Globus pallidus (tissue), 1 donor: ENCODE results near the gene INCENP.
"Not testable (repeated sequence)": the region's sequence is repeated elsewhere in the genome, so short reads cannot be mapped to it uniquely, and the experiment has no call there.

Source experiments
- DNase-seq: peaks from one replicate; pipeline ENCODE4 v3.0.0-alpha.2; 2015; ENCODE audit warnings: low spot score

INCENP gene

DNA sequence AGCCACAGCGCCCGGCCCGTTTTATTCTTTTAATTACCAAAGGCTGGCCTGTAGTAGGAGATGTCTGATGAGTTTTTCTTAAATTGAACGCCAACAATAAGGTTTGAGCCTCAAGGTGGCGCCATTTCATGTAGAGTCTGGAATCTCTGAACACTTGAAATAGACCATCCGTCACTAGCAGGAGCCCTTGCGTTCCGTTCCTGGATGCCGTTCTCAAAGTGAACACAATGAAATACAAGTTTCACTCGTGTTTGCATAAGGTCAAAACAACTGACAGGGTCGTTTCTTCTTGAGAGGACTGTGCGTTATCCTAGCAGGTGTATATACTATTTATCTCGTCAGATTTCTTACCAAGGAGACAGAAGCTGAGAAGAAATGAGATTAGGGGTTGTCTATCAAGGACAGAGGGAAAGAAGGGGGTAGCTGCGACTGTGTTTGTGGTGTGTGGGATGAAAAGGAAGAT is 47.5 kb downstream of the INCENP start:
- DNase-seq: peak; percentile 81

DNA sequence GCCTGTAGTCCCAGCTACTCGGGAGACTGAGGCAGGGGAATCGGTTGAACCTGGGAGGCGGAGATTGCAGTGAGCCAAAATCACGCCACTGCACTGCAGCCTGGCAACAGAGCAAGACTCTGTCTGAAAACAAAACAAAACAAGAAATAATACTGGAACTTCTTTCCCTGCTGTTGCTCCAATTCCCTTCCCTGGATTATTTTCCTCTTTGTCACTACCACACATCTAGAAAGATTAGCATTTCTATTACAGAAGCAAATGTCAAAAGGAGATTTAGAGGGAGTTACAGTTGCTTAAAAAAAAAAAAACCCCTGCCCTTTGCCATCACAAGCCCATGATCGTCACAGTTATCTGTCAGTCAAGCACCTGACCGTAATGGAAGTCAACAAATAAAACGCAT is 48.5 kb downstream of the INCENP start:
- no peak for DNase-seq

DNA sequence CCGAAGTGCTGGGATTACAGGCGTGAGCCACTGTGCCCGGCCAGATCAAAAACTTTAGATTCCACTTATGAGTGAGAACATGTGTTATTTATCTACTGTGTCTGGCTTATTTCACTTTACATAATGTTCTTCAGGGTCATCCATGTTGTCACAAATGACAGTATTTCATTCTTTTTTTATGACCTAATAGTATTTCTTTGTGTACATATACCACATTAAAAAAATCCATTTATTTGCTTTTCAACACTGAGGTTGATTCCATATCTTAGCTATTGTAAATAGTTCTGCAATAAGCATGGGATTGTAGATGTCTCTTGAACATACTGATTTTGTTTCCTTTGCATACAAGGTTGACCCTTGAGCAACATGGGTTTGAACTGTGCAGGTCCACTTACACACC is 53.0 kb downstream of the INCENP start:
- no peak for DNase-seq

DNA sequence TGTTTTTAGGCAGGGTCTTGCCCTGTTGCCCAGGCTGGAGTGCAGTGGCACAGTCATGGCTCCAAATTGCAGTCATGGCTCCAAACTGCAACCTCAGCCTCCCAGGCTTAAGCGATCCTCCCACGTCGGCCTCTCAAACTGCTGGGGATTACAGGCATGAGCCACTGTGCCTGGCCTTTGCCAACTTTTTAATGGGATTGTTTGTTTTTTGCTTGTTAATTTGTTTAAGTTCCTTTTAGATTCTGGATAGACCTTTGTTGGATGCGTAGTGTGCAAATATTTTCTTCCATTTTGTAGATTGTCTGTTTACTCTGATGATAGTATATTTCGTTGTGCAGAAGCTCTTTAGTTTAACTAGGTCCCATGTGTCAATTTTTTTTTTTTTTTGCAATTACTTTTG is 56.2 kb downstream of the INCENP start:
- no peak for DNase-seq

DNA sequence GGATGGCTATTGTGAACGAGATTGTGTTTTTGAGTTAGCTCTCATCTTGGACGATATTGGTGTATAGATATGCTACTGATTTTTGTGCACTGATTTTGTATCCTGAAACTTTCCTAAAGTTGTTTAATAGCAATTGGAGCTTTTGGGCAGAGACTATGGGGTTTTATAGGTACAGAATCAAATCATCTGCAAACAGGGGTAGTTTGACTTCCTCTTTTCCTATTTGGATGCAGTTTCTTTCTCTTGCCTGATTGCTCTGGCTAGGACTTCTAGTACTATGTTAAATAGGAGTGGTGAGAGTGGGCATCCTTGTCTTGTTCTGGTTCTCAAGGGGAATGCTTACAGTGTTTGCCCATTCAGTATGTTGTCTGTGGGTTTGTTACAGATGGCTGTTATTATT is 57.3 kb downstream of the INCENP start:
- DNase-seq: no peak

DNA sequence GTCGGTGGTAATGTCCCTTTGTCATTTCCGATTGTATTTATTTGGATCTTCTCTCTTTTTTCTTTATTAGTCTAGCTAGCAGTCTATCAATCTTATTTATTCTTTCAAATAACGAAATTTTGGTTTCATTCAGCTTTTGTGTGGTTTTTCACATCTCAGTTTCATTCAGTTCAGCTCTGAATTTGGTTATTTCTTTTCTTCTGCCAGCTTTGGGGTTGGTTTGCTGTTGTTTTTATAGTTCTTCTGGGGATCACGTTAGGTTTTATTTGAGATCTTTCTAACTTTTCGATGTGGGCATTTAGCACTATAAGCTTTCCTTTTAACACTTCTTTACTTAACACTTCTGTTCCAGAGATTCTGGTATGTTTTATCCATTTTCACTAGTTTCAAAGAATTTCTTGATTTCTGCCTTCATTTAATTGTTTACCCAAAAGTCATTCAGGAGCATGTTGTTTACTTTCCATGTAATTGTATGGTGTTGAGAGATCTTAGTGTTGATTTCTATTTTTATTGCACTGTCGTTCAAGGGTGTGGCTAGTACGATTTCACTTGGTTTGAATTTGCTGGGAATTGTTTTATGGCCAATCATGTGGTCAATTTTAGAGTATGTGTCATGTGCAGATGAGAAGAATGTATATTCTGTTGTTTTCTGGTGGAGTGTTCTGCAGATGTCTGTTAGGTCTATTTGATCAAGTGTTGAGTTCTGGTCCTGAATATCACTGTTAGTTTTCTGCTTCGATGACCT is 58.5 kb downstream of the INCENP start:
- no peak for DNase-seq

DNA sequence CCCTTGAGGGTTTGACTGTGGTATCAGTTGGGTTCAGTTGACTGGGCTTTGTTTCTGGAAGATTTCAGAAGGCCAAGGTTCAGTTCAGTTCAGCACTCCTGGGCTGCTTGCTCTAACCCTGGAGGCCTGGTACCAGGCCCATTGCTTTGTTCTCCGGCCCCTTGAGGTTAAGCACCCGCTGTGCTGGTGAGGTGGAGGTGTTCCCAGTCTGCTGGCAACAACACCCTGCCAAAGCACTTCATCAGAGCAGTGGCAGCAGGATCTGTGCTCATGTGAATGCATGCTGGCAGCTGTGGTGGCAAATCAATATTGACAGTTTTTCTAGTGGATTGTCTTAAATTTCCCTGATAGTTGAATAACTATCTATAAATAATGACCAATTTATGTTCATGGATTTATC is 62.4 kb downstream of the INCENP start:
- no peak for DNase-seq

DNA sequence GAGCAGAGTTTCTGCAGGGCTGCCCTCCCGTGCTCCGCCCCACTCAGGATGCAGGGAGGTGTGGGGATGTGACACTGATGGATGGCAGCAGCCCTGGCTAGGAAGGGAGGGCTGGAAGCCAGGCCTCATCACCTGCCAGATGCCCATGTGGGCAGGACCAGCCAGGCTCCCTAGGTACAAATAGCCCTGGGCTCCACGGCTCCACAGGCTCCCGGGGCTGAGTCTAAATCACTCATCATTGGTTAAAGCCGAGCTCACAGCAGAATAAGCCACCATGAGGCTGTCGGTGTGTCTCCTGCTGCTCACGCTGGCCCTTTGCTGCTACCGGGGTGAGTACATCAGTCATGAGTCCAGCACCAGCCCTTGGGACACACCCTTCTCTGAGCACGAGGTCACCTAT is 66.2 kb downstream of the INCENP start, which contains the start of gene SCGB1D1:
SCGB1D1 (plus strand) TSS at position 206 of the 400 bp plus-strand sequence; CDS start at position 275, 69 bp downstream.
- DNase-seq: no peak

DNA sequence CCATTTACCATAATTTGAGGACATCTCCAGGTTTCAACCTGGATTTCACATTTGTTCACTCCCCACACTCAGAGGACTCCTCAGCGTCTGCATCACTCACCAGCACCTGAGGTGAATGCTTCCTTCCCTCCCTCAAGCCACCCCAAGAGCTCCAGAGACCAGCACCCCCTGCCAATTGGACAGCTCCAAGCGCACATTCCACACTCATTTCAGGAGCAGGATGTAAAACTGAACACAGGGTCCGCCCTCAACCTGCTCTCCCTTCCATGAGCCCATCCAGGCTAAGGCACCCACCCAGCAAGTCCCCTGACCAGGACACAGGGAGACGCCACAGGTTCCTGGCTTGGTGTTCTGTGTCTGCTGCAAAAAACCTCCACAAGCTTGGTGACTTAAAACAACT is 70.1 kb downstream of the INCENP start:
- DNase-seq: no peak

DNA sequence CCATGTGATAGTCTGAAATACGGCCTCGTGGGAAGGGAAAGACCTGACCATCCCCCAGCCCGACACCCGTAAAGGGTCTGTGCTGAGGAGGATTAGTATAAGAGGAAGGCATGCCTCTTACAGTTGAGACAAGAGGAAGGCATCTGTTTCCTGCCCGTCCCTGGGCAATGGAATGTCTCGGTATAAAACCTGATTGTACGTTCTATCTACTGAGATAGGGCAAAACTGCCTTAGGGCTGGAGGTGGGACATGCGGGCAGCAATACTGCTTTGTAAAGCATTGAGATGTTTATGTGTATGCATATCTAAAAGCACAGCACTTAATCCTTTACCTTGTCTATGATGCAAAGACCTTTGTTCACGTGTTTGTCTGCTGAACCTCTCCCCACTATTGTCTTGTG is 71.2 kb downstream of the INCENP start:
- not testable (repeated sequence) for DNase-seq

DNA sequence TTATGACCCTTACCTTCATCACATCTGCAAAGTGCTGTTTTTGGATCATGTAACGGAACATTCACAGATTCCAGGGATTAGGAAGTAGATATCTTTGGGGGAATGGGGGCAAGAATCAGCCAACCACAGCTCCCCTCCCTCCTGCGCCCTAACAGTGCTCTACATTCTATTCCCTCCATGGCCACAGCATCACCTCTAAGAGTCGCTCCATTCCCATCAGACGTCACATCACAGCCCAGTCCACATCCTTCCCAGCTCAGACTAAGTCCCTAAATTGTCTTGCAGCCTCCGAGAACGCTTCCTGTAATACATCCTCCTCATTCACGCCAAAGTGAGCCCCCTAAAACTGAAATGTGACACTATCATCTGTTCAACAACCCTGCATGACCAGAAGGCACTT is 72.1 kb downstream of the INCENP start:
- DNase-seq: no peak

DNA sequence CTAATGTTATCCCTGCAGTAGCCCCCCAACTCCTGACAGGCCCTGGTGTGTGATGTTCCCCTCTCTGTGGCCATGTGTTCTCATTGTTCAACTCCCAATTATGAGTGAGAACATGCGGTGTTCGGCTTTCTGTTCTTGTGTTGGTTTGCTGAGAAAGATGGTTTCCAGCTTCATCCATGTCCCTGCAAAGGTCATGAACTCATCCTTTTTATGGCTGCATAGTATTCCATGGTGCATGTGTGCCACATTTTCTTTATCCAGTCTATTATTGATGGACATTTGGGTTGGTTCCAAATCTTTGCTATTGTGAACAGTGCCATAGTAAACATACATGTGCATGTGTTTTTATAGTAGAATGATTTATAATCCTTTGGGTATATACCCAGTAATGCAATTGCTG is 73.6 kb downstream of the INCENP start:
- not testable (repeated sequence) for DNase-seq

DNA sequence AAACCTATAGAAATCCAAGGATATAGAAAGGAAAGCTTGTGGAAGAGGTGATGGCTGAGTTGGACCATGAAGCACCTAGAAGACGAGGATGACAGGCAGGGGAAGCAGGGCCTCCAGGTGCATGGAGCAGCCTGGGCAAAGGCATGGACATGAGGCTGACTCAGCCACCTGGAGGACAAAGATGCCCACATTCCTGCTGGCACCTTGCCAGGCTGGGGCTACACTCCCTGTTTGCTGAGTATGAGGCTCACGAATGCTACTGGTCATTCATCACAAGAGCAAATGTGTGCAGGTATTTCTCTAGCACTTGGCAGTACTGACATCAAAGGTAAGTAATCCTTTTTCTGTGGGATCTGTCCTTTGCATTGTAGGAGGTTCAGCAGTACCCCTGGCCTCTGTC is 77.6 kb downstream of the INCENP start:
- DNase-seq: no peak
